KMS-11 (cell line): ENCODE results near the gene SLC25A13.
"Not testable (repeated sequence)": the region's sequence is repeated elsewhere in the genome, so short reads cannot be mapped to it uniquely, and the experiment has no call there.

ENCODE experiments used
- H2AFZ ChIP-seq: fragments of 200-600 bp; sonication (generic); 2 replicates; pipeline ENCODE4 v1.6.1; 2016; ENCODE audit warnings: antibody characterized with exemption, mixed run types, low read depth
- H3K27ac ChIP-seq: fragments of 200-600 bp; sonication (generic); 2 replicates; pipeline ENCODE4 v1.6.1; 2016; ENCODE audit warnings: mild to moderate bottlenecking, mixed run types
- H3K27me3 ChIP-seq: fragments of 200-600 bp; sonication (generic); 2 replicates; pipeline ENCODE4 v1.6.1; 2017; ENCODE audit warnings: mild to moderate bottlenecking, low read depth, mixed run types, moderate library complexity; ENCODE audit not compliant: insufficient read depth
- H3K36me3 ChIP-seq: fragments of 200-600 bp; sonication (generic); 2 replicates; pipeline ENCODE4 v1.6.1; 2017; ENCODE audit warnings: mild to moderate bottlenecking, mixed run types; ENCODE audit not compliant: insufficient read depth
- H3K4me1 ChIP-seq: fragments of 200-600 bp; sonication (generic); 2 replicates; pipeline ENCODE4 v1.6.1; 2016; ENCODE audit warnings: mild to moderate bottlenecking, low read depth, mixed run types; ENCODE audit not compliant: poor library complexity, severe bottlenecking
- H3K4me2 ChIP-seq: fragments of 200-600 bp; sonication (generic); 2 replicates; pipeline ENCODE4 v1.7.0; 2016; ENCODE audit warnings: mild to moderate bottlenecking, mixed run types
- H3K4me3 ChIP-seq: fragments of 200-600 bp; sonication (generic); IDR thresholded peaks from 2 replicates; pipeline ENCODE4 v1.6.1; 2017; ENCODE audit warnings: low read depth, low read length, mixed read lengths; ENCODE audit not compliant: insufficient read depth
- H3K79me2 ChIP-seq: fragments of 200-600 bp; sonication (generic); 2 replicates; pipeline ENCODE4 v1.6.1; 2016; ENCODE audit warnings: low read depth, mixed run types; ENCODE audit not compliant: insufficient read depth
- H3K9ac ChIP-seq: fragments of 200-600 bp; sonication (generic); 2 replicates; pipeline ENCODE4 v1.6.1; 2016; ENCODE audit warnings: mild to moderate bottlenecking, mixed run types
- H4K20me1 ChIP-seq: fragments of 200-600 bp; sonication (generic); 2 replicates; pipeline ENCODE4 v1.6.1; 2016; ENCODE audit warnings: mild to moderate bottlenecking, mixed run types; ENCODE audit not compliant: insufficient read depth
- TF ChIP-seq, protein P1 (sequence below): fragments of 200-600 bp; sonication (generic); conservative IDR thresholded peaks from 2 replicates; pipeline ENCODE4 v1.6.1; 2017; ENCODE audit warnings: low read depth, mild to moderate bottlenecking, antibody characterized with exemption, low read length, moderate library complexity, mixed read lengths

SLC25A13 gene, protein sequence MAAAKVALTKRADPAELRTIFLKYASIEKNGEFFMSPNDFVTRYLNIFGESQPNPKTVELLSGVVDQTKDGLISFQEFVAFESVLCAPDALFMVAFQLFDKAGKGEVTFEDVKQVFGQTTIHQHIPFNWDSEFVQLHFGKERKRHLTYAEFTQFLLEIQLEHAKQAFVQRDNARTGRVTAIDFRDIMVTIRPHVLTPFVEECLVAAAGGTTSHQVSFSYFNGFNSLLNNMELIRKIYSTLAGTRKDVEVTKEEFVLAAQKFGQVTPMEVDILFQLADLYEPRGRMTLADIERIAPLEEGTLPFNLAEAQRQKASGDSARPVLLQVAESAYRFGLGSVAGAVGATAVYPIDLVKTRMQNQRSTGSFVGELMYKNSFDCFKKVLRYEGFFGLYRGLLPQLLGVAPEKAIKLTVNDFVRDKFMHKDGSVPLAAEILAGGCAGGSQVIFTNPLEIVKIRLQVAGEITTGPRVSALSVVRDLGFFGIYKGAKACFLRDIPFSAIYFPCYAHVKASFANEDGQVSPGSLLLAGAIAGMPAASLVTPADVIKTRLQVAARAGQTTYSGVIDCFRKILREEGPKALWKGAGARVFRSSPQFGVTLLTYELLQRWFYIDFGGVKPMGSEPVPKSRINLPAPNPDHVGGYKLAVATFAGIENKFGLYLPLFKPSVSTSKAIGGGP

DNA sequence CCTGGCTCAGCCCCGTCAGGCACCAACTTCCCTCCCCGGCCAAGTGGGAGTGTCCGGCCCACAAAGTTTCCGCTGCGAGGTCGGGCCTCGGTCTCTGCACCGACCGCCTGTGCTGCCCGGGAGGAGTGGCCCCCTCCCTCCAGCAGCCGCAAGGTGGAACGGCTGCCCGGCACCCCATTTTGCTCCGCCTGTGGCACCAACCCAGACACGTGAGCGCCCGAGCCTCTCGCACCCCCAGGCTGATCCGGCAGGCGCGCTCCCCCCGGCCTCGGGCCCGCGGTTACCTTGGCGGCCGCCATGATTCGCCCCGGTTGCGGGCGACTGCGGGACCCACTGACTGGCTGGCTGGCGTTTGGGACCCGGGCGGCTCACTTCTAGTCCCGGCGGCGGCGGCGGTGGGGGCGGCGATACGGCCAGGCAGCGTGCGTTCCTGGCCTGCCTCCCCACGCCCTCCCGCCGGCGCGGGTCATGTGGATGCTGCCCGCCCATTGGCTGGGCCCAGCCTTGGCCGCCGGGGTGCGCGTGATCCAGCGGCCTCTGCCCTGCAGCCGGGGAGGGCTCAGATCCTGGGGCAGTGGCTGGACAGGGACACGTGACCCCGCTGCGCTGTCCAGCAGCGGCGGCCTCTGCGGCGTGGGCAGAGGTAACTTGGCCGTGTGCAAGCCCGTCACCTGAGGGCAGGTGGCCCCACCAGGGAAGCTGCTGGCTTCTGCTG is at the start of gene SLC25A13:
SLC25A13 (minus strand) TSS at position 441 of the 715 bp plus-strand sequence; CDS start at position 299, 142 bp downstream.
- peak within 1 kb of the TSS; percentile 57 for H3K4me3 ChIP-seq
- H3K36me3 ChIP-seq: no peaks in the 10 kb centered on the region
- peak within 1 kb of the TSS; percentile 77 for H3K4me2 ChIP-seq
- H3K4me1 ChIP-seq: peaks cover 20% of the 10 kb centered on the region
- H3K27ac ChIP-seq: peak within 1 kb of the TSS; percentile 86
- peaks cover 24% of the 10 kb centered on the region; the same call in 1 of the 2 replicates for H3K79me2 ChIP-seq
- H2AFZ ChIP-seq: peak within 1 kb of the TSS; percentile 95
- TF ChIP-seq, protein P1, sequence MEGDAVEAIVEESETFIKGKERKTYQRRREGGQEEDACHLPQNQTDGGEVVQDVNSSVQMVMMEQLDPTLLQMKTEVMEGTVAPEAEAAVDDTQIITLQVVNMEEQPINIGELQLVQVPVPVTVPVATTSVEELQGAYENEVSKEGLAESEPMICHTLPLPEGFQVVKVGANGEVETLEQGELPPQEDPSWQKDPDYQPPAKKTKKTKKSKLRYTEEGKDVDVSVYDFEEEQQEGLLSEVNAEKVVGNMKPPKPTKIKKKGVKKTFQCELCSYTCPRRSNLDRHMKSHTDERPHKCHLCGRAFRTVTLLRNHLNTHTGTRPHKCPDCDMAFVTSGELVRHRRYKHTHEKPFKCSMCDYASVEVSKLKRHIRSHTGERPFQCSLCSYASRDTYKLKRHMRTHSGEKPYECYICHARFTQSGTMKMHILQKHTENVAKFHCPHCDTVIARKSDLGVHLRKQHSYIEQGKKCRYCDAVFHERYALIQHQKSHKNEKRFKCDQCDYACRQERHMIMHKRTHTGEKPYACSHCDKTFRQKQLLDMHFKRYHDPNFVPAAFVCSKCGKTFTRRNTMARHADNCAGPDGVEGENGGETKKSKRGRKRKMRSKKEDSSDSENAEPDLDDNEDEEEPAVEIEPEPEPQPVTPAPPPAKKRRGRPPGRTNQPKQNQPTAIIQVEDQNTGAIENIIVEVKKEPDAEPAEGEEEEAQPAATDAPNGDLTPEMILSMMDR: no peak
- H3K27me3 ChIP-seq: no peaks in the 10 kb centered on the region
- H3K9ac ChIP-seq: peak within 1 kb of the TSS; percentile 94
- no peaks in the 10 kb centered on the region for H4K20me1 ChIP-seq

DNA sequence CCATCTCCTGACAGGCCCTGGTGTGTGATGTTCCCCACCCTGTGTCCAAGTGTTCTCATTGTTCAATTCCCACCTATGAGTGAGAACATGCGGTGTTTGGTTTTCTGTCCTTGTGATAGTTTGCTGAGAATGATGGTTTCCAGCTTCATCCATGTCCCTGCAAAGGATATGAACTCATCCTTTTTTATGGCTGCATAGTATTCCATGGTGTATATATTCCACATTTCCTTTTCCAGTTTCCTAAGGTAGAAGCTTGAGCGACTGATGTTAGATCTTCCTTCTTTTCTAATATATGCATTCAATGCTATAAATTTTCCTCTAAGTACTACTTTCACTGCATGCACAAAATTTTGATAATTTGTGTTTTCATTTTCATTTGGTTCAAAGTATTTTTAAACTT is 44.0 kb upstream of the SLC25A13 start:
- H3K27ac ChIP-seq, H3K4me1 ChIP-seq, H3K4me2 ChIP-seq, H3K9ac ChIP-seq, H4K20me1 ChIP-seq, H3K79me2 ChIP-seq, H2AFZ ChIP-seq, H3K36me3 ChIP-seq, H3K4me3 ChIP-seq, H3K27me3 ChIP-seq: not testable (repeated sequence)

DNA sequence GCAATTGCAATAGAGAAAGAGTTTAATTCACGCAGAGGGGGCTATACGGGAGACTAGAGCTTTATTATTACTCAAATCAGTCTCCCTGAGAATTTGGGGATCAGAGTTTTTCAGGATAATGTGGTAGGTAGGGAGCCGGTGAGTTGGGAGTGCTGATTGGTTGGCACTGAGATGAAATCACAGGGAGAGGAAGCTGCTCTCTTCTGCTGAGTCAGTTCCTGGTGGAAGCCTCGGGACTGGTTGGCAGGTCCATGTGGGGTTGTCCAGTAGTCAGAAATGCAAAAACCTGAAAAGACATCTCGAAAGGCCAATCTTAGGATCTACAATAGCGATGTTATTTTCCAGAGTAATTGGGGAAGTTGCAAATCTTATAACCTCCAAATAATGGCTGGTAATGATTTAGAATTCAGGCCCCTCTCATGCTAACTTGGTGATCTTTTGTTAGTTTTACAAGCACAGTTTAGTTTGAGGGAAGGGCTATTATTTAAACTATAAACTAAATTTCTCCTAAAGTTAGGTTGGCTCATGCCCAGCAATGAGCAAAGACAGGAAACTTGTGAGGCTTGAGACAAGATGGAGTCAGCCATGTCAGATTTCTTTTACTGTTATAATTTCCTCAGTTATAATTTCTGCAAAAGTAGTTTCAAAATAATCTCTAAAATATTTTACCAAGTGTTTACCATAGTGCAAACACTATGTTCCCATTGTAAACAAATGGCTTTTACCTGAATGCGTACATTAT is 39.4 kb upstream of the SLC25A13 start:
- no peak overlapping the region for H2AFZ ChIP-seq
- H3K79me2 ChIP-seq: no peaks in the 10 kb centered on the region
- no peak overlapping the region for H3K9ac ChIP-seq
- no peaks in the 10 kb centered on the region for H3K27me3 ChIP-seq
- TF ChIP-seq, protein P1: no peak
- no peak overlapping the region for H3K27ac ChIP-seq
- H3K4me1 ChIP-seq: no peaks in the 10 kb centered on the region
- no peaks in the 10 kb centered on the region for H4K20me1 ChIP-seq
- no peak overlapping the region for H3K4me2 ChIP-seq
- H3K4me3 ChIP-seq: no peak overlapping the region
- no peaks in the 10 kb centered on the region for H3K36me3 ChIP-seq

DNA sequence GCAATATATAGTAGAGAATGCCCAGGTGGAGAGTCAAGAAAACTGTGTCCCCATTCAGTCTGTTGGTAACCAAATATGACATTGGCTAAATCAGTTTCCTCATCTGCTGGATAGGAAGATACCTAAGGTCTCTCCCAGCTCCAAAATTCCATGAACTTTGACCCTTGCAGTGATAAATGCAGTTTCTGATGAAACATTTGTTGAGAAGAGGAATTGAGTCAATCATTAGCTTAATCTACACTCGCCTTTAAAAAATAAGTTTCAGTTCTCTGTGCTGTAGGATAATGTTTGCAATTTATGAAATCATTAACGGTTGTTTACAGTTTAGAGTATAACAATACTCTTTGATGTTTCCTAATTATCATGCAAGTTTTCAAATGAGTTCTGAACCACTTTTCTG is 38.0 kb upstream of the SLC25A13 start:
- no peak overlapping the region for H3K9ac ChIP-seq
- no peaks in the 10 kb centered on the region for H3K4me1 ChIP-seq
- no peak overlapping the region for H3K27ac ChIP-seq
- no peaks in the 10 kb centered on the region for H3K27me3 ChIP-seq
- H3K36me3 ChIP-seq: no peaks in the 10 kb centered on the region
- H2AFZ ChIP-seq: no peak overlapping the region
- H3K4me2 ChIP-seq: no peak overlapping the region
- H3K4me3 ChIP-seq: no peak overlapping the region
- no peaks in the 10 kb centered on the region for H3K79me2 ChIP-seq
- H4K20me1 ChIP-seq: no peaks in the 10 kb centered on the region
- TF ChIP-seq, protein P1: no peak

DNA sequence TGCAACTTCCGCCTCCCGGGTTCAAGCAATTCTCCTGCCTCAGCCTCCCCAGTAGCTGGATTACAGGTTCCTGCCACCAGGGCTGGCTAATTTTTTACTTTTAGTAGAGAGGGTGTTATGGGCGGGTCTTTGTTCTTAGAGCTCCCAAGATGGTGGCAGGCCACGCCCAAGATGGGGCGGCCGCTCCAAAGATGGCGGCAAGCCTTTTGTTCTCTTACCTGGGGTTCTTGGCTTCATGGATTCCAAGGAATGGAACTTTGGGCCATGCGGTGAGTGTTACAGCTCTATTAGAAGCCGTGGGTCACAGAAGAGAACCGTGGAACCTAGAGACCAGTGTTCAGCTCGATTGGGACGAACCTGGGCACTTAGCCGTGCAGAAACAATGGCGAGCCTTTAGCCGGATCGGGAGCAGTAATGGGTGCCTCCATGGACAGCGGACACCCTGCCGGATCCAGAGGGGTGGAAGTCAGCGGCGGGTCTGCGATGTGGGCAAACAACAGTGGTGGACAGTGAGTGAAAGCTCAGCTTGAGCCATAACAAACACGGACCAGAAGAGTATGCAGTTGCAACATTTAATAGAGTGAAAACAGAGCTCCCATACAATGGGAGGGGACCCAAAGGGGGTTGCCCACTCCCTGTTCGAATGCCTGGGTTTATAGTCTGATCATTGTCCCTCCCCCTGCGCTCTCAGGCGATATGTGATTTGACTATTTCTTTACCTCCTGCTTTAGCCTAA is 36.5 kb upstream of the SLC25A13 start:
- not testable (repeated sequence) for H4K20me1 ChIP-seq, H3K27ac ChIP-seq, H3K9ac ChIP-seq, H3K4me2 ChIP-seq, H3K79me2 ChIP-seq, H3K4me3 ChIP-seq, H3K36me3 ChIP-seq, H3K4me1 ChIP-seq, H2AFZ ChIP-seq, H3K27me3 ChIP-seq
